RWPE1 (cell line): Measurements from ENCODE around the gene PRR23E.

Experiments used
- CTCF ChIA-PET: fragments of 350-600 bp; sonication (Branson Sonifier 250); formaldehyde crosslinking; extraction: SDS; loops from one replicate; lab custom pipeline; 2021; lab: Yijun Ruan, JAX
- POLR2A ChIA-PET: fragments of 400-600 bp; formaldehyde crosslinking; extraction: SDS; loops from one replicate; lab custom pipeline; 2020; ENCODE audit warnings: antibody characterized with exemption; ENCODE audit not compliant: low non-redundant PET; lab: Yijun Ruan, JAX
- DNase-seq: peaks from one replicate; pipeline ENCODE4 v3.0.0; 2012; ENCODE audit warnings: low spot score
- H3K27ac ChIP-seq: fragments of 450-650 bp; 2 replicates; pipeline ENCODE4 v1.5.1; 2017
- TF ChIP-seq, protein P1 (sequence below): fragments of 450-650 bp; conservative IDR thresholded peaks from 2 replicates; pipeline ENCODE4 v1.5.1; 2017; ENCODE audit warnings: low read depth, mild to moderate bottlenecking

Gene PRR23E

DNA sequence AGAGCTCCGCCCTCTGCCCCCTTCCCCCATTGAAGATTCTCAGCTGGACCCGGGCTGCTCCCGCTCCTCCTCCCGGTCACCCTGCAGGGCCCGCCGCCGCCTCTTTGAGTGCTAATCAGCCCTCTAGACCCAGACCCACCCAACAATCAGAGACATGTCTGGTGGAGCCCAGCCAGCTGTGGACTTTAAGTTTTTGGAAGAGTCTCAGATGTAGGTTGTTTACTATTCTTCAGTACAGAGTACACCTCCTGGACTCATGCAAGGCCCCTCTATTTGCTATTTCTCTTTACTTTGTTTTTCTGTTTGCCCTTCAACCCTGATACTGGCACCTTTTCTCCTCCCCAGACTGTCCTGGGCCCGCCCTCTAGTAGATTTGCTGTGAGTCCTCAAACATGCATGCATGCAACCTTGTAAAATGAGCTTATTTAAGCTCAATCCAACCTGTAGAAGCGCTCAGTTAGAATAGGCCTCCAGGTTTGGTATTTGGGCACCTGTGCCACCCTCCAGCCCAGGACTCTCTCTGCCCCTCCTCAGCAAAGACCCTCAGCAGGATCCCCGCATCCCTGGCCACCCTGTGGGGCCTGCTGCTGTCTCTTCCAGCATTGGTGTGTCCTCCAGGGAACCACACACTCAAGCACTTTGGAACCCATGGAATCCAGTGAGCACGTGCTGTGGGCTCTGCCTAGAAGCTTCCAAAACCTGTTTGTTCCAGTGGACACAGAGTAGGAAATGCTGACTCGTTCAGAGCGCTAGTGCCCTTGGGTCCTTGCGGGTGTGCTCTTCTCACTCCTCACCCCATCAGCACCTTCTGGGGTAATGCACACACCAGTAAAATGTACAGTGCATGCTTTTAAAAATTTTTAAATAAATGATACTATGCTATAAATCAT lies 4.6 kb downstream of the PRR23E start:
- ChIA-PET POLR2A (no interaction called here), CTCF (interaction anchor here (0.5 to 0.6 kb wide), 2 partner anchors 345 to 464 kb away, joined by 3 read pairs; no protein-coding TSS in a partner anchor)
- TF ChIP-seq, protein P1, sequence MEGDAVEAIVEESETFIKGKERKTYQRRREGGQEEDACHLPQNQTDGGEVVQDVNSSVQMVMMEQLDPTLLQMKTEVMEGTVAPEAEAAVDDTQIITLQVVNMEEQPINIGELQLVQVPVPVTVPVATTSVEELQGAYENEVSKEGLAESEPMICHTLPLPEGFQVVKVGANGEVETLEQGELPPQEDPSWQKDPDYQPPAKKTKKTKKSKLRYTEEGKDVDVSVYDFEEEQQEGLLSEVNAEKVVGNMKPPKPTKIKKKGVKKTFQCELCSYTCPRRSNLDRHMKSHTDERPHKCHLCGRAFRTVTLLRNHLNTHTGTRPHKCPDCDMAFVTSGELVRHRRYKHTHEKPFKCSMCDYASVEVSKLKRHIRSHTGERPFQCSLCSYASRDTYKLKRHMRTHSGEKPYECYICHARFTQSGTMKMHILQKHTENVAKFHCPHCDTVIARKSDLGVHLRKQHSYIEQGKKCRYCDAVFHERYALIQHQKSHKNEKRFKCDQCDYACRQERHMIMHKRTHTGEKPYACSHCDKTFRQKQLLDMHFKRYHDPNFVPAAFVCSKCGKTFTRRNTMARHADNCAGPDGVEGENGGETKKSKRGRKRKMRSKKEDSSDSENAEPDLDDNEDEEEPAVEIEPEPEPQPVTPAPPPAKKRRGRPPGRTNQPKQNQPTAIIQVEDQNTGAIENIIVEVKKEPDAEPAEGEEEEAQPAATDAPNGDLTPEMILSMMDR = no peak
- no peak for DNase-seq
- H3K27ac ChIP-seq = no peak overlapping the region

DNA sequence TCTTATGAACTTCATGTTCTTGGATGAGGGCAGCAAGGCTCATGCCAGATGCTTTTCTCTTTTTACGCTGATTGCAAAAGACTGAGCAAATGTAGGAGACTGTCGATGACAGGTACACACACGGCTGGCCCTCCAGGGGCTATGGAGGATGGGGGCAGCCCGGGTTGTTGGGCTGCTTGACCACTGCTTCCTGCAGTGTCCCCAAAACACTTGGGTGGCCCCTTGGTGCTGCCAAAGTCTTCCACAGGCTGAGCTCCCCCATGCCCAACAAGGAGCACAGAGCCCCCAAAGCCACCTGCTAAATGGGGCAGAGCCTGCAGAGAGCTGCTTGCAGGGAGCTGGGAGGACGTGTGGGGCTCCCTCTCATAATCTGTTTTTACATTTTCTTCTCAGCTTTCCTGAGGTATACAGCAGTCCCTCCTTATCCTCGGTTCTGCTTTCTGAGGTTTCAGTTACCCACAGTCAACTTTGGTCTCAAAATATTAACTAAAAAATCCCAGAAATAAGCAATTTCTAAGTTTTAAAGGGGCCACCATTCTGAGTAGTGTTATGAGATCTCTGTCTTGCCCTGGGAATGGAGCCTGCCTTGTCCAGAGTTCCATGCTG lies 7.3 kb downstream of the PRR23E start:
- CTCF ChIA-PET = no interaction called here
- POLR2A ChIA-PET = no interaction called here
- no peak for DNase-seq
- no peak overlapping the region for H3K27ac ChIP-seq
- TF ChIP-seq, protein P1 = no peak

DNA sequence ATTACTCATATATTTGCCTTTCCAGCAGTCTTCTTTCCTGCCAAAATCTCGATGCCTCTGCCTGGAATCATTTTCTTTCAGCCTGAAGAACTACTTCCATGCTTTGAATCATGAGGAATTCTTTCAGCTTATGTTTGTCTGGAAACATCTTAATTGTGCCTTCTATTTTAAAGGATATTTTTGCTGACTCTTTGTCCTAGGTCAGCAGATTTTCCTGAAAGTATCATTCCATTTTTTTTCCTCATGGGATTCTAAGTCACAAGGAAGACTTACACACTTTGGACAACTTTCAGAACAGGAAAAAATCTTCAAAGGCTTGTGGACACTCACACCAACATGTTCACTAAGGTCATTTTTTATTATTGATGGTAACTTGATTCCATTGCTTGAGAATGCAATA lies 10.1 kb downstream of the PRR23E start:
- no peak overlapping the region for H3K27ac ChIP-seq
- ChIA-PET CTCF (interaction anchor here (0.8 kb wide), 1 partner anchor 342 kb away, joined by 3 read pairs; no protein-coding TSS in a partner anchor), POLR2A (no interaction called here)
- TF ChIP-seq, protein P1 = no peak
- DNase-seq = no peak

DNA sequence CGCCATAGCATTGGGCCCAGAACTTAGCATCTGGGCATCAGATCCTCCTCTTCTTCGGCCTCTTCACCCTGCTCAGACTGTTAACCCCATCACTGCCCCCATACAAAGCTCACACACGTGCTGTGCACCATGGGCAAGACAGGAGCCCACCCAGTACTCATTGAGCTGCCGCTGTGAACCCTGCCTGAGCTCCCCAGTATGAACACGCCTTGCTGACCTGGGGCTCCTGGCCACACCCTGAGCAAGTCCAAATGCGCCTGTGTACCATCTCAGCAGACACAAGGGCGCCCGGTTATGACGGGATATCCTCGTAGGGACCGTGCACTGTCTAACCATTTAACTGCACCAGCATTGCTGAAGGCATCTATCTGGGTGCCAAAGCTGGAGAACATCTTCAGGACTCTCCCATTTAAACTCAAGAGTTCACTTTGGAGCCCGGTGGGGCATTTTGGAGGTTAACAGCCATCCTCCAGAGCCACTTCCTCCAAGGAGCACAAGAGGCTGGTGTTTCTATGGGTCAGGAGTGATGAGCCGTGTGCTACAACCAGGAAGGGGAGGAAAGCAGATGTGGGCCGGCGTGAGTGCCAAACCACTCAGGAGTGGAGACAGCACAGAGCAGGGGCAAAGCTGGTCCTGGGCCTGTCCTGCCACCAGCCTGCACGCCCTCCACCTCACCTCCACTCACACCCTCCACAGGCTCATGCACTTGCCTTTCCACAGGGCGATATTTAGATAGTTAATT lies 12.1 kb downstream of the PRR23E start:
- CTCF ChIA-PET = interaction anchor here (0.6 kb wide), 1 partner anchor 15 kb away, joined by 3 read pairs; no protein-coding TSS in a partner anchor

DNA sequence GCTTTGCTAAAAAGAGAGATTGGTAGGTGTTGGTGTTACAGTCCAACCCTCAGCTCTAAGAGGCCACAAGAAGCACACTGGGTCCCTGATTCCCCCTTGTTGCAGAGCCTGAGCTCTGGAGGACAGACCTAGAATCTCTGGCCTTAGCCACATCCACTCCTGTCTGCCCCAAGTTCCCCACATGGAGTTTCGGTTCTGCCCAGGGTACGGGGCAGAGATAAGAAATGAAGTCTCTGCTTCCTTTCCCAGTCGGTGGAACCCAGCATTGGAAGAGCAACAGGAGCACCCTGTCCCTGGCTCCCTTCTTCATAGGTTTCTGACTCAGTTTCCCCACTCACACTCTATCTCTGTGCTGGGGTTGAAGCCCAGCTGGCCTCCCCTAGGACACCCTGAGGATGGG lies 13.2 kb downstream of the PRR23E start:
- CTCF ChIA-PET = no interaction called here
- no peak for DNase-seq
- H3K27ac ChIP-seq = no peak overlapping the region
- TF ChIP-seq, protein P1 = no peak
- POLR2A ChIA-PET = no interaction called here

More for the DNA sequence above, 12.1 kb downstream of the PRR23E start:
- POLR2A ChIA-PET = no interaction called here
- TF ChIP-seq, protein P1 = no peak
- DNase-seq = no peak
- H3K27ac ChIP-seq = no peak overlapping the region
